H9 (cell line): ENCODE measurements around the gene AK8. TPM values are rescaled to one million over a fixed set of nuclear protein-coding genes. Genes with fewer than 3 reads are reported as not detected.

Source experiments
- DNase-seq: peaks from one replicate; pipeline ENCODE4 v3.0.0-alpha.2; 2017
- H2AFZ ChIP-seq: one replicate; pipeline ENCODE4 v1.6.1; 2013; ENCODE audit warnings: mild to moderate bottlenecking, low read length, control low read depth, moderate library complexity
- H2AK5ac ChIP-seq: 2 replicates; pipeline ENCODE4 v1.6.1; 2013; ENCODE audit warnings: low read length, control low read depth, mixed read lengths; ENCODE audit not compliant: insufficient read length
- H2BK120ac ChIP-seq: one replicate; pipeline ENCODE4 v1.6.1; 2013; ENCODE audit warnings: low read depth, mild to moderate bottlenecking, low read length, control low read depth, inconsistent platforms; ENCODE audit not compliant: poor library complexity, severe bottlenecking
- H2BK12ac ChIP-seq: 2 replicates; pipeline ENCODE4 v1.6.1; 2013; ENCODE audit warnings: low read length, control low read depth, mixed read lengths, low read depth; ENCODE audit not compliant: insufficient read length
- H2BK15ac ChIP-seq: 2 replicates; pipeline ENCODE4 v1.6.1; 2013; ENCODE audit warnings: low read depth, low read length, control low read depth
- H2BK20ac ChIP-seq: one replicate; pipeline ENCODE4 v1.6.1; 2013; ENCODE audit warnings: low read depth, mild to moderate bottlenecking, low read length, control low read depth, inconsistent platforms; ENCODE audit not compliant: poor library complexity, severe bottlenecking
- H2BK5ac ChIP-seq: 2 replicates; pipeline ENCODE4 v1.6.1; 2013; ENCODE audit warnings: low read length, control low read depth, mixed read lengths; ENCODE audit not compliant: insufficient read length
- H3K14ac ChIP-seq: 2 replicates; pipeline ENCODE4 v1.6.1; 2013; ENCODE audit warnings: low read length, control low read depth; ENCODE audit not compliant: insufficient read depth
- H3K18ac ChIP-seq: 2 replicates; pipeline ENCODE4 v1.6.1; 2013; ENCODE audit warnings: low read depth, mild to moderate bottlenecking, mixed read lengths, low read length, control low read depth; ENCODE audit not compliant: insufficient read length
- H3K23ac ChIP-seq: 2 replicates; pipeline ENCODE4 v1.6.1; 2013; ENCODE audit warnings: low read length, control low read depth, mixed read lengths, low read depth; ENCODE audit not compliant: insufficient read length
- H3K23me2 ChIP-seq: 2 replicates; pipeline ENCODE4 v1.6.1; 2013; ENCODE audit warnings: low read depth, mild to moderate bottlenecking, mixed read lengths, low read length, control low read depth; ENCODE audit not compliant: insufficient read length, poor library complexity, severe bottlenecking
- H3K27ac ChIP-seq: 2 replicates; pipeline ENCODE4 v1.5.1; 2013; ENCODE audit warnings: low read length, control low read depth, mixed read lengths, low read depth; ENCODE audit not compliant: insufficient read length
- H3K27me3 ChIP-seq: 2 replicates; pipeline ENCODE4 v1.6.1; 2013; ENCODE audit warnings: low read length, control low read depth, inconsistent platforms; ENCODE audit not compliant: insufficient read depth
- H3K4ac ChIP-seq: 2 replicates; pipeline ENCODE4 v1.6.1; 2013; ENCODE audit warnings: low read depth, mild to moderate bottlenecking, control low read depth, inconsistent platforms, low read length, moderate library complexity
- H3K4me1 ChIP-seq: 2 replicates; pipeline ENCODE4 v1.6.1; 2013; ENCODE audit warnings: low read length, control low read depth, inconsistent platforms; ENCODE audit not compliant: insufficient read depth
- H3K4me2 ChIP-seq: 2 replicates; pipeline ENCODE4 v1.6.1; 2013; ENCODE audit warnings: low read length, control low read depth, mixed read lengths; ENCODE audit not compliant: insufficient read length, insufficient read depth
- H3K56ac ChIP-seq: 2 replicates; pipeline ENCODE4 v1.6.1; 2013; ENCODE audit warnings: low read depth, mild to moderate bottlenecking, mixed read lengths, low read length, control low read depth; ENCODE audit not compliant: insufficient read length
- H3K79me1 ChIP-seq: 2 replicates; pipeline ENCODE4 v1.6.1; 2013; ENCODE audit warnings: low read depth, mild to moderate bottlenecking, moderate library complexity, low read length, control low read depth, inconsistent platforms; ENCODE audit not compliant: insufficient read depth, poor library complexity, severe bottlenecking
- H3K79me2 ChIP-seq: 2 replicates; pipeline ENCODE4 v1.6.1; 2013; ENCODE audit warnings: low read length, control low read depth, inconsistent platforms; ENCODE audit not compliant: insufficient read depth
- H3K9ac ChIP-seq: 2 replicates; pipeline ENCODE4 v1.6.1; 2013; ENCODE audit warnings: low read length, control low read depth, mixed read lengths; ENCODE audit not compliant: insufficient read length; ENCODE audit errors: extremely low read depth
- H3K9me3 ChIP-seq: one replicate; pipeline ENCODE4 v1.6.1; 2013; ENCODE audit warnings: low read depth, low read length, inconsistent platforms; ENCODE audit not compliant: control insufficient read depth
- H3T11ph ChIP-seq: one replicate; pipeline ENCODE4 v1.6.1; 2013; ENCODE audit warnings: mild to moderate bottlenecking, low read length, control low read depth, inconsistent platforms
- H4K20me1 ChIP-seq: one replicate; pipeline ENCODE4 v1.6.1; 2013; ENCODE audit not compliant: control insufficient read depth, insufficient read length, insufficient read depth
- H4K5ac ChIP-seq: 2 replicates; pipeline ENCODE4 v1.6.1; 2013; ENCODE audit warnings: low read depth, mild to moderate bottlenecking, mixed read lengths, low read length, control low read depth; ENCODE audit not compliant: insufficient read length
- H4K8ac ChIP-seq: replicated peaks from 2 replicates; pipeline ENCODE4 v1.6.1; 2013; ENCODE audit warnings: low read length, control low read depth, mixed read lengths, low read depth; ENCODE audit not compliant: insufficient read length
- H4K91ac ChIP-seq: 2 replicates; pipeline ENCODE4 v1.6.1; 2013; ENCODE audit warnings: low read depth, mild to moderate bottlenecking, moderate library complexity, mixed read lengths, low read length, control low read depth; ENCODE audit not compliant: insufficient read length
- H3K27ac Mint-ChIP-seq, 3 experiments: 2 replicates in 2 of 3; 3 replicates in 1 of 3; pipeline ENCODE4 v1.8.0; 2020 to 2021; ENCODE audit warnings: mixed read lengths in 3 of 3, mild to moderate bottlenecking in 1 of 3, moderate library complexity in 1 of 3
- H3K27me3 Mint-ChIP-seq: 2 replicates; pipeline ENCODE4 v1.8.0; 2021; ENCODE audit warnings: low read depth, mild to moderate bottlenecking, moderate library complexity, mixed read lengths
- H3K36me3 Mint-ChIP-seq, 3 experiments: 2 replicates in 2 of 3; 3 replicates in 1 of 3; pipeline ENCODE4 v1.8.0; 2020 to 2021; ENCODE audit warnings: low read depth in 3 of 3, mixed read lengths in 3 of 3; ENCODE audit not compliant: insufficient read depth in 1 of 3
- H3K4me1 Mint-ChIP-seq, 2 experiments: 2 replicates each; pipeline ENCODE4 v1.8.0; 2020; ENCODE audit warnings: mixed read lengths in 2 of 2
- H3K4me3 Mint-ChIP-seq, 2 experiments: 2 replicates in 1 of 2; 3 replicates in 1 of 2; pipeline ENCODE4 v1.8.0; 2020 to 2021; ENCODE audit warnings: mild to moderate bottlenecking in 2 of 2, mixed read lengths in 2 of 2, moderate library complexity in 1 of 2
- H3K9me3 Mint-ChIP-seq, 2 experiments: 2 replicates in 1 of 2; 3 replicates in 1 of 2; pipeline ENCODE4 v1.8.0; 2020; ENCODE audit warnings: mild to moderate bottlenecking in 2 of 2, mixed read lengths in 2 of 2, moderate library complexity in 1 of 2
- WGBS: extraction: QIAGEN DNeasy Blood & Tissue Kit; methylation state at CpG from one replicate; pipeline ENCODE4 v1.1.7; 2013; ENCODE audit warnings: missing lambda C conversion rate, low lambda C conversion rate, mixed read lengths; ENCODE audit not compliant: insufficient read length; ENCODE audit errors: extremely low coverage; 5-methylcytosine and 5-hydroxymethylcytosine counted together
- total RNA-seq: library from RNA; stranded (reverse); gene quantifications from 2 replicates; pipeline ENCODE4 v1.2.1, GENCODE V29; 2021
- TF ChIP-seq, protein P1 (sequence below): fragments of 200-600 bp; sonication (generic); conservative IDR thresholded peaks from 3 replicates; pipeline ENCODE4 v1.8.0; 2021; ENCODE audit warnings: antibody characterized with exemption, mild to moderate bottlenecking

AK8 gene
- total RNA-seq, 1 experiment from 2014 or later, result 0.44 TPM

DNA sequence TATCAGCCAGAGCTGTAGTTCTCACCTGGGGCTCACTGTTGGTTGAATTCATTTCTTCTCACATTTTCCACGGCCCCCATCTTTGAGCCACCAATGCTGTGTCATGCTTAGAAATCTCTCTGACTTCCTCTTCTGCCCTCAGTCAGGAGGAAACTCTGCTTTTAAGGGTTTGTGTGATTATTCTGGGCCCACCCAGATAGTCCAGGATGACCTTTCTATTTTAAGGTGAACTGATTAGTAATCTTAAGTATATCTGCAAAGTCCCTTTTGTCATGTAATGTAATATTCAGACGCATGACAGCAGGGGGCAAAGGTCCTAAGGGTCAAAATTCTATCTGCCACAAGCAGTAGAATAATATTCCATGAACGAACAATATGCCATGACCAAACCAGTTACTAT is 88.4 kb downstream of the AK8 start:
- H2AK5ac ChIP-seq, result no peak overlapping the region
- Mint-ChIP-seq H3K27ac (no peak overlapping the region), H3K36me3 (no peaks in the 10 kb centered on the region; a peak in 2 of 7 replicates), H3K4me3 (no peak overlapping the region; a peak in 1 of 5 replicates), H3K9me3 (peaks cover 16% of the 10 kb centered on the region in 2 experiments), H3K27me3 (peaks cover 93% of the 10 kb centered on the region), H3K4me1 (no peaks in the 10 kb centered on the region)
- no peaks in the 10 kb centered on the region for H4K20me1 ChIP-seq
- H3K79me2 ChIP-seq, result no peaks in the 10 kb centered on the region
- no peak overlapping the region for H2BK20ac ChIP-seq
- no peak overlapping the region for H2AFZ ChIP-seq
- no peak overlapping the region for H2BK15ac ChIP-seq
- H2BK5ac ChIP-seq, result no peak overlapping the region
- no CpG with 5 or more reads among the region's 3 CpGs for WGBS
- no peak overlapping the region for H4K91ac ChIP-seq
- no peak overlapping the region for H4K5ac ChIP-seq
- no peak overlapping the region for H3K27ac ChIP-seq
- H3K4me2 ChIP-seq, result no peak overlapping the region
- H3K23me2 ChIP-seq, result no peaks in the 10 kb centered on the region
- H3T11ph ChIP-seq, result no peak overlapping the region
- H3K9me3 ChIP-seq, result no peaks in the 10 kb centered on the region
- H3K9ac ChIP-seq, result no peak overlapping the region
- TF ChIP-seq, protein P1, sequence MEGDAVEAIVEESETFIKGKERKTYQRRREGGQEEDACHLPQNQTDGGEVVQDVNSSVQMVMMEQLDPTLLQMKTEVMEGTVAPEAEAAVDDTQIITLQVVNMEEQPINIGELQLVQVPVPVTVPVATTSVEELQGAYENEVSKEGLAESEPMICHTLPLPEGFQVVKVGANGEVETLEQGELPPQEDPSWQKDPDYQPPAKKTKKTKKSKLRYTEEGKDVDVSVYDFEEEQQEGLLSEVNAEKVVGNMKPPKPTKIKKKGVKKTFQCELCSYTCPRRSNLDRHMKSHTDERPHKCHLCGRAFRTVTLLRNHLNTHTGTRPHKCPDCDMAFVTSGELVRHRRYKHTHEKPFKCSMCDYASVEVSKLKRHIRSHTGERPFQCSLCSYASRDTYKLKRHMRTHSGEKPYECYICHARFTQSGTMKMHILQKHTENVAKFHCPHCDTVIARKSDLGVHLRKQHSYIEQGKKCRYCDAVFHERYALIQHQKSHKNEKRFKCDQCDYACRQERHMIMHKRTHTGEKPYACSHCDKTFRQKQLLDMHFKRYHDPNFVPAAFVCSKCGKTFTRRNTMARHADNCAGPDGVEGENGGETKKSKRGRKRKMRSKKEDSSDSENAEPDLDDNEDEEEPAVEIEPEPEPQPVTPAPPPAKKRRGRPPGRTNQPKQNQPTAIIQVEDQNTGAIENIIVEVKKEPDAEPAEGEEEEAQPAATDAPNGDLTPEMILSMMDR, result no peak
- no peak overlapping the region for H4K8ac ChIP-seq
- H3K23ac ChIP-seq, result no peak overlapping the region
- no peak overlapping the region for H3K56ac ChIP-seq
- H3K14ac ChIP-seq, result no peak overlapping the region
- H2BK12ac ChIP-seq, result no peak overlapping the region
- H3K18ac ChIP-seq, result no peak overlapping the region
- H3K4ac ChIP-seq, result no peak overlapping the region
- no peaks in the 10 kb centered on the region for H3K79me1 ChIP-seq
- peaks cover 21% of the 10 kb centered on the region; the same call in 1 of the 2 replicates for H3K27me3 ChIP-seq
- no peak overlapping the region for H2BK120ac ChIP-seq
- no peaks in the 10 kb centered on the region for H3K4me1 ChIP-seq
- no peak for DNase-seq
